Esophagus squamous epithelium (tissue), 5 donors: ENCODE data around the gene MYOD1. TPM values are rescaled to one million over a fixed set of nuclear protein-coding genes. Genes with fewer than 3 reads are reported as not detected.

Experiments used
- DNase-seq: peaks from one replicate; lab custom pipeline; 2025; lab: John Stamatoyannopoulos, UW
- H3K27ac ChIP-seq, 4 donors: fragments of 200-600 bp; sonication (generic); one replicate each; pipeline ENCODE4 v1.5.1; 2016 to 2019; ENCODE audit warnings: mild to moderate bottlenecking in 1 of 4
- H3K27me3 ChIP-seq, 4 donors: fragments of 200-600 bp; sonication (generic); 1 replicate in 3 of 4; 2 replicates in 1 of 4; pipeline versions ENCODE4 v1.5.1 to v1.6.0; 2017 to 2021; ENCODE audit warnings: antibody characterized with exemption in 1 of 4
- H3K36me3 ChIP-seq, 3 donors: fragments of 200-600 bp; sonication (generic); one replicate each; pipeline ENCODE4 v1.5.1; 2016 to 2019
- H3K4me1 ChIP-seq, 3 donors: fragments of 200-600 bp; sonication (generic); one replicate each; pipeline ENCODE4 v1.5.1; 2017 to 2019
- H3K4me3 ChIP-seq, 4 donors: fragments of 200-600 bp; sonication (generic); 1 replicate in 3 of 4; 2 replicates in 1 of 4; pipeline ENCODE4 v1.5.1; 2016 to 2019; ENCODE audit warnings: mild to moderate bottlenecking in 2 of 4, moderate library complexity in 1 of 4
- H3K9me3 ChIP-seq, 3 donors: fragments of 200-600 bp; sonication (generic); one replicate each; pipeline ENCODE4 v1.5.1; 2016 to 2019
- CTCF ChIP-seq, 6 experiments: fragments of 450-650 bp in 4 of 6; fragments of 200-600 bp in 2 of 6; sonication (generic) in 2 of 6; IDR thresholded peaks; one replicate each; pipeline ENCODE4 v1.5.1; 2016 to 2019; ENCODE audit warnings: antibody characterized with exemption in 6 of 6, mild to moderate bottlenecking in 4 of 6, moderate library complexity in 4 of 6
- POLR2A ChIP-seq, 4 donors: fragments of 450-650 bp; IDR thresholded peaks; one replicate each; pipeline ENCODE4 v1.6.1; 2017; ENCODE audit warnings: antibody characterized with exemption in 4 of 4, mild to moderate bottlenecking in 4 of 4, moderate library complexity in 3 of 4
- WGBS, 2 donors: methylation state at CpG; one replicate each; pipeline ENCODE4 v1.1.5; 2018; 5-methylcytosine and 5-hydroxymethylcytosine counted together
- intact Hi-C: fragments of 100-400 bp; cut with DNase I; formaldehyde crosslinking; loops from one replicate; pipeline ENCODE4 v1.15.0; 2022
- total RNA-seq, 4 donors: library from RNA; depleted of rRNA; stranded (reverse); fragments of >200 nt; gene quantifications; one replicate each; pipeline ENCODE4 v1.1.0, GENCODE V29; 2016
- donor health status: DM: yes; HTN: yes; CAD: no.

The MYOD1 gene
- not detected for total RNA-seq

- peaks cover 20 to 97% (median 23%) of the 10 kb centered on the region in 4 donors for H3K27me3 ChIP-seq
- H3K4me1 ChIP-seq: peaks cover 4 to 37% (median 8%) of the 10 kb centered on the region in 3 donors
- H3K36me3 ChIP-seq: no peaks in the 10 kb centered on the region
- H3K27ac ChIP-seq: no peak within 1 kb of the TSS
- intact Hi-C loops: no loop called here
- no peaks in the 10 kb centered on the region for H3K9me3 ChIP-seq
- H3K4me3 ChIP-seq: peak within 1 kb of the TSS in 1 of 4 donors; percentile 10
- TF ChIP-seq POLR2A (IDR thresholded peaks at IDR 0.05) (no peak), CTCF (IDR thresholded peaks at IDR 0.05) (no peak)
- no peak for DNase-seq
- WGBS, 2 donors: 2 to 3% methylated on average over 19 to 25 of the region's 68 CpGs
Measured at GRCh38 chr11:17719028-17719937, at the start of gene MYOD1. MYOD1 (plus strand) TSS chr11:17719571; CDS start chr11:17719783, 212 bp downstream.

GRCh38 chr11:17672469-17672868 is 46.9 kb upstream of the MYOD1 start:
- WGBS, 2 donors: 85 to 89% methylated on average over 4 to 6 of the region's 7 CpGs
- peaks cover 0 to 13% (median 0%) of the 10 kb centered on the region in 3 donors for H3K9me3 ChIP-seq
- no peak overlapping the region for H3K4me3 ChIP-seq
- DNase-seq: no peak
- no peak for TF ChIP-seq POLR2A (IDR thresholded peaks at IDR 0.05)
- no peak for TF ChIP-seq CTCF (IDR thresholded peaks at IDR 0.05)
- no peaks in the 10 kb centered on the region for H3K36me3 ChIP-seq
- no peaks in the 10 kb centered on the region for H3K4me1 ChIP-seq
- intact Hi-C loops: no loop called here
- H3K27me3 ChIP-seq: peaks cover 0 to 4% (median 0%) of the 10 kb centered on the region in 4 donors
- H3K27ac ChIP-seq: no peak overlapping the region

- no peak overlapping the region for H3K4me3 ChIP-seq
- 64 to 68% methylated on average over 1 of the region's 1 CpG for WGBS, 2 donors
- peaks cover 0 to 18% (median 0%) of the 10 kb centered on the region in 3 donors for H3K9me3 ChIP-seq
- DNase-seq: no peak
- no peaks in the 10 kb centered on the region for H3K4me1 ChIP-seq
- no peak for TF ChIP-seq CTCF (IDR thresholded peaks at IDR 0.05)
- TF ChIP-seq POLR2A (IDR thresholded peaks at IDR 0.05): no peak
- peaks cover 0 to 6% (median 0%) of the 10 kb centered on the region in 4 donors for H3K27me3 ChIP-seq
- H3K27ac ChIP-seq: no peak overlapping the region
- intact Hi-C loops: no loop called here
- H3K36me3 ChIP-seq: no peaks in the 10 kb centered on the region
Measured at GRCh38 chr11:17673951-17674350, 45.4 kb upstream of the MYOD1 start.

- H3K36me3 ChIP-seq: no peaks in the 10 kb centered on the region
- H3K9me3 ChIP-seq: peaks cover 0 to under 1% (median 0%) of the 10 kb centered on the region in 3 donors
- TF ChIP-seq CTCF (IDR thresholded peaks at IDR 0.05) (no peak), POLR2A (IDR thresholded peaks at IDR 0.05) (no peak)
- intact Hi-C loops: no loop called here
- no peak for DNase-seq
- no peaks in the 10 kb centered on the region for H3K4me1 ChIP-seq
- H3K4me3 ChIP-seq: no peak overlapping the region
- H3K27ac ChIP-seq: no peak overlapping the region
- peaks cover 0 to 57% (median 0%) of the 10 kb centered on the region in 4 donors for H3K27me3 ChIP-seq
Measured at GRCh38 chr11:17682848-17683247, 36.5 kb upstream of the MYOD1 start.
